Central memory CD8-positive, alpha-beta T cell (primary cell): ENCODE measurements around the gene ZBTB22.
"Not testable (repeated sequence)": the region's sequence is repeated elsewhere in the genome, so short reads cannot be mapped to it uniquely, and the experiment has no call there.

ENCODE experiments used
- ATAC-seq: fragments of 150-1000 bp; cut with Tn5 transposase; replicated peaks from 2 replicates; pipeline ENCODE4 v1.10.0; 2022; ENCODE audit warnings: mild to moderate bottlenecking, moderate FRiP score, moderate number of reproducible peaks; ENCODE audit not compliant: poor library complexity, severe bottlenecking; ENCODE audit errors: extremely low read depth
- DNase-seq, 2 donors: peaks; one replicate each; pipeline ENCODE4 v3.0.0; 2021; ENCODE audit warnings: low spot score in 2 of 2
- H3K27ac Mint-ChIP-seq: one replicate; pipeline ENCODE4 v1.8.0; 2022; ENCODE audit warnings: low read depth, mild to moderate bottlenecking, moderate library complexity, mixed read lengths
- H3K27me3 Mint-ChIP-seq: one replicate; pipeline ENCODE4 v1.8.0; 2022; ENCODE audit warnings: mixed read lengths
- H3K36me3 Mint-ChIP-seq: one replicate; pipeline ENCODE4 v1.8.0; 2022; ENCODE audit warnings: mild to moderate bottlenecking, moderate library complexity, mixed read lengths; ENCODE audit not compliant: insufficient read depth
- H3K4me1 Mint-ChIP-seq: one replicate; pipeline ENCODE4 v1.8.0; 2022; ENCODE audit warnings: mixed read lengths
- H3K4me3 Mint-ChIP-seq: one replicate; pipeline ENCODE4 v1.8.0; 2022; ENCODE audit warnings: mild to moderate bottlenecking, moderate library complexity, mixed read lengths
- H3K9me3 Mint-ChIP-seq: one replicate; pipeline ENCODE4 v1.8.0; 2022; ENCODE audit warnings: mixed read lengths

ZBTB22 gene

DNA sequence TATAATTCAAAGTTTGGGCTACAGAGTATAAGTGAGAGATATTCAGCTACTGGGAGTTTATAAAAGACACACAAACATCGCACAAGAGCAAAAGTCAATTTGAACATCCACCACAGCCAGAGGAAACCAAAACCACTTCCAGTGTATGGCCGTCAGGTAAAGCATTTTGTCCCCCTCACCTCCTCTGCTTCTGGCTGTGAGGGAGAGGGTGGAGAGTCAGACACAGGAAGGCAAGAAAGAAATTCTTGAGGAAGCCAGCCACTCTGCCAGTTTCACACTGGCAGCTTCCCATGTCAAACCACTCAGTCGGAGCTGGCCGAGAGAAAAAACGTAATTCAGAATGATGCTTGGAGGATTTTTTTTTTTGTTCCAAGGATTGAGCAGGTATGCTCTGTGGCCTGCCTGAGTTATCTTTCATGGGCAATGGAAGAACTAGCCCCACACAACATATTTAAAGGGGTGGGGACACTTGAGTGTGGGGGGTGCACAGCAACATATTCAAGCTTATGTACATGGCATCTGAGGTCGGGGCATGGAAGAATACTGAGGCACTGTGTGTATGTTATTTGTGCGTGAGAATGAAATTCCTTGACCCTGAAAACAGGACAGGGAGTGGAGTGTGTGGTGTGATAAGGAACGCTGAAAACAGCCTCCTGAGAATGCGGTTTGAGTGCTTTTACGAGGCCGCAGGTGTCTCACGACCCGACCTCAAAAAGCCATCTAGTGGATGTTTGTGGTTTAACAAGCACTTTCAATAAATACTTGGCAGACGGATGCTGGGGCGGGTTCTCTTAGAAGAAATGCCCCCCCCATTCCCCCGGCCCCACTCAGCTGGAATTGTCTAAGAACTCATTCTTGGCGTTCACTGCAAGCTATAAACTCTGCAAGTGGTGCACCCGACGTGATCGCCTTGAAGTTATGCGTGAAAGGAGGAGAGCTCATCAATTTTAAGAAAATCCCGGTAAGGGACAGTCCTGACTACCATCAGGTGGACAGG, 27.5 kb upstream of the ZBTB22 start:
- H3K27ac Mint-ChIP-seq, result peak overlapping the region; percentile 94
- no peaks in the 10 kb centered on the region for H3K27me3 Mint-ChIP-seq
- peak; percentile 47 to 75 for DNase-seq
- ATAC-seq, result peak; percentile 64
- peak overlapping the region; percentile 77 for H3K4me3 Mint-ChIP-seq
- peaks cover 15% of the 10 kb centered on the region for H3K36me3 Mint-ChIP-seq
- H3K4me1 Mint-ChIP-seq, result peaks cover 38% of the 10 kb centered on the region
- H3K9me3 Mint-ChIP-seq, result no peaks in the 10 kb centered on the region

- Mint-ChIP-seq H3K4me1 (peaks cover 38% of the 10 kb centered on the region), H3K27me3 (no peaks in the 10 kb centered on the region), H3K4me3 (peak overlapping the region; percentile 77), H3K9me3 (no peaks in the 10 kb centered on the region), H3K36me3 (peaks cover 15% of the 10 kb centered on the region), H3K27ac (peak overlapping the region; percentile 94)
- ATAC-seq (peak; percentile 79), DNase-seq (peak; percentile 39 to 72)
Measured at GRCh38 chr6:33343953-33344611, 26.5 kb upstream of the ZBTB22 start.

DNA sequence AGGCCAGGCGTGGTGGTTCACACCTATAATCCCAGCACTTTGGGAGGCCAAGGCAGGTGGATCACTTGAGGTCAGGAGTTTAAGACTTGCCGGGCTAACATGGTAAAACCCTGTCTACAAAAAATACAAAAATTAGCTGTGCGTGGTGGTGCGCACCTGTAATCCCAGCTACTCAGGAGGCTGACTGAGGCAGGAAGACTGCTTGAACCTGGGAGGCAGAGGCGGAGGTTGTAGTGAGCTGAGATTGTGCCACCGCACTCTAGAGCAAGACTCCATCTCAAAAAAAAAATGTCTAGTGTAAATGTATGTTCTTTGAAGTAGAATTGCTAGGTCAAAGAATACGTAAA, 26.0 kb upstream of the ZBTB22 start:
- DNase-seq, result peak in 1 of 2 donors; percentile 27
- H3K9me3 Mint-ChIP-seq, ATAC-seq, H3K27me3 Mint-ChIP-seq: not testable (repeated sequence)
- Mint-ChIP-seq H3K36me3 (peaks cover 15% of the 10 kb centered on the region), H3K27ac (peak overlapping the region; percentile 94), H3K4me1 (peaks cover 38% of the 10 kb centered on the region), H3K4me3 (peak overlapping the region; percentile 77)

- Mint-ChIP-seq H3K27ac (peak overlapping the region; percentile 87), H3K27me3 (no peaks in the 10 kb centered on the region), H3K9me3 (no peaks in the 10 kb centered on the region), H3K4me3 (no peak overlapping the region), H3K36me3 (peaks cover 6% of the 10 kb centered on the region), H3K4me1 (peaks cover 14% of the 10 kb centered on the region)
- no peak for DNase-seq
- ATAC-seq, result no peak
Measured at GRCh38 chr6:33339193-33339592, 21.6 kb upstream of the ZBTB22 start.

DNA sequence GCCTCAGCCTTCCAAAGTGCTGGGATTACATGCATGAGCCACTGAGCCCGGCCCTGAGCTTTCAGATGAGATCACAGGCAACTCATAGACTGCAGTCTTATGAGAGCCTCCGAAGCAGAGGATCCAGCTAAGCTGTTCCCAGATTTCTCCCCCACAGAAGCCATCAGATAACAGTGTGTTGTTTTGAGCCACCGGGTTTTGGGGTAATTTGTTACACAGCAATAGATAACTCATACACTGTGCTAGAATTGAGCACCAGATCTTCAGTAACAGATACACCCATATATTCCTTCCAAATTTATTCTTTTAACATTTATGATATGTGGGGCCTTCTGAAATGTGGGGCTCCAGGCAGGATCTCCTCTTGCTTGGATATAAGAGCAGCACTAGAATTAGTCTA, 19.0 kb upstream of the ZBTB22 start:
- no peak for DNase-seq
- no peak for ATAC-seq
- Mint-ChIP-seq H3K9me3 (no peaks in the 10 kb centered on the region), H3K27me3 (no peaks in the 10 kb centered on the region), H3K36me3 (no peaks in the 10 kb centered on the region), H3K27ac (no peak overlapping the region), H3K4me1 (peaks cover 6% of the 10 kb centered on the region), H3K4me3 (no peak overlapping the region)

- DNase-seq (no peak), ATAC-seq (no peak)
- H3K36me3 Mint-ChIP-seq, result no peaks in the 10 kb centered on the region
- H3K27me3 Mint-ChIP-seq, result no peaks in the 10 kb centered on the region
- H3K4me3 Mint-ChIP-seq, result no peak overlapping the region
- no peaks in the 10 kb centered on the region for H3K9me3 Mint-ChIP-seq
- H3K4me1 Mint-ChIP-seq, result peaks cover 6% of the 10 kb centered on the region
- no peak overlapping the region for H3K27ac Mint-ChIP-seq
Measured at GRCh38 chr6:33335916-33336315, 18.4 kb upstream of the ZBTB22 start.

DNA sequence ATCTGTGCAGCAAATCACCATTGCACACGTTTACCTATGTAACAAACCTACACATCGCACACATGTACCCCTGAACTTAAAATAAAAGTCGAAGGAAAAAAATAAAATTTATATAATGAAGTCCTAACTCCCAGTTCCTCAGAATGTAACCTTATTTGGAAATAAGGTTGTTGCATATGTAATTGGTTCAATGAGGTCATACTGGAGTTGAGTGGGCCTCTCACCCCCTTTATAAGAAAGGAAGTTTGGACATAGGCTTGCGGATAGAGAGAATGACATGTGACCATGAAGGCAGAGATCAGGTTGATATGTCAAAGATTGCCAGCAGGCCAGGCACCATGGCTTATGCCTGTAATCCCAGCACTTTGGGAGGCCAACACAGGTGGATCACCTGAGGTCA, 16.1 kb upstream of the ZBTB22 start:
- no peaks in the 10 kb centered on the region for H3K9me3 Mint-ChIP-seq
- DNase-seq (no peak), ATAC-seq (no peak)
- H3K4me3 Mint-ChIP-seq, result no peak overlapping the region
- no peaks in the 10 kb centered on the region for H3K27me3 Mint-ChIP-seq
- H3K4me1 Mint-ChIP-seq, result peaks cover 6% of the 10 kb centered on the region
- H3K36me3 Mint-ChIP-seq, result no peaks in the 10 kb centered on the region
- H3K27ac Mint-ChIP-seq, result no peak overlapping the region

DNA sequence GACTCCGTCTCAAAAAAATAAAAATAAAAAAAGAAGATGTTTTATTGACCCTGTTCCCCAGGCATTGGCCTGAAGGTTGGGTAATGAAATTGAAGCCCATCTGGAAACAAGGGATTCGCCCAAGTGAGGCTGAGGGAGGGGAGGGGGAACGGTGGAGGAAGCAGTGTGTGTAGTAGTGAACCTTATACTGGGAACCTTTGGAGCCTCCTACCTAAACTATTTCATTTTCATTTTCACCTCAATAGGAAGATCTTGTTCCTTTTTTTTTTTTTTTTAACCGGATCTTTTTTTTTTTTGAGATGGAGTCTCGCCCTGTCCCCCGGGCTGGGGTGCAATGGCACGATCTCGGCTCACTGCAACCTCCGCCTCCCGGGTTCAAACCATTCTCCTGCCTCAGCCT, 13.2 kb upstream of the ZBTB22 start:
- Mint-ChIP-seq H3K4me1 (peaks cover 6% of the 10 kb centered on the region), H3K9me3 (no peaks in the 10 kb centered on the region), H3K36me3 (no peaks in the 10 kb centered on the region), H3K27ac (no peak overlapping the region), H3K4me3 (no peak overlapping the region), H3K27me3 (no peaks in the 10 kb centered on the region)
- no peak for ATAC-seq
- DNase-seq, result no peak

GRCh38 chr6:33329058-33329457, 11.5 kb upstream of the ZBTB22 start:
- no peak for ATAC-seq

DNA sequence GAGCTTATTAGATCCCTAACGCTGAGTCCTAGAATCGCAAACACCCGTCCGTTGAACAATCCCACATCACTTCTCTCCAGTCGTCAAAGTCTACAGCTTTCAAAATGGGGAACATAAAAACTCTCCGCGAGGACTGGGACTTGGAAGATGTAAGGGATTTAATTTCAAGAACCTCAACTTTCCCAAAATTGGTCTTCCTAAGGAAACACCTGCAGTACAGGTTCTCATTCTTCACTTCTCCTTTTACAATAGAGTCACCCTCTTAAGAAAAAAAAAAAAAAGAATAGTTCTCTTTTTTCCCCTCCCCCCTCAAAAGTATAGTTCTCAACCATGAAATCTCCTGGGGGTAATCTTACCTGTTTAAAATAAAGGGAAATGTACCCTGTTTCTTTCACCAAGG, 6.6 kb upstream of the ZBTB22 start:
- DNase-seq, result no peak
- peak overlapping the region; percentile 95 for H3K4me3 Mint-ChIP-seq
- no peaks in the 10 kb centered on the region for H3K27me3 Mint-ChIP-seq
- no peaks in the 10 kb centered on the region for H3K9me3 Mint-ChIP-seq
- no peak for ATAC-seq
- H3K27ac Mint-ChIP-seq, result peak overlapping the region; percentile 92
- H3K36me3 Mint-ChIP-seq, result peaks cover 28% of the 10 kb centered on the region
- H3K4me1 Mint-ChIP-seq, result peaks cover 52% of the 10 kb centered on the region

More at GRCh38 chr6:33329058-33329457, 11.5 kb upstream of the ZBTB22 start:
- Mint-ChIP-seq H3K36me3 (no peaks in the 10 kb centered on the region), H3K27ac (no peak overlapping the region), H3K27me3 (no peaks in the 10 kb centered on the region), H3K9me3 (no peaks in the 10 kb centered on the region), H3K4me1 (peaks cover 4% of the 10 kb centered on the region), H3K4me3 (no peak overlapping the region)
- no peak for DNase-seq

GRCh38 chr6:33323623-33323948, 6.0 kb upstream of the ZBTB22 start:
- no peaks in the 10 kb centered on the region for H3K27me3 Mint-ChIP-seq
- no peak for DNase-seq
- no peak for ATAC-seq
- H3K4me1 Mint-ChIP-seq, result peaks cover 57% of the 10 kb centered on the region
- H3K4me3 Mint-ChIP-seq, result peak overlapping the region; percentile 95
- peaks cover 32% of the 10 kb centered on the region for H3K36me3 Mint-ChIP-seq
- peak overlapping the region; percentile 92 for H3K27ac Mint-ChIP-seq
- H3K9me3 Mint-ChIP-seq, result no peaks in the 10 kb centered on the region

DNA sequence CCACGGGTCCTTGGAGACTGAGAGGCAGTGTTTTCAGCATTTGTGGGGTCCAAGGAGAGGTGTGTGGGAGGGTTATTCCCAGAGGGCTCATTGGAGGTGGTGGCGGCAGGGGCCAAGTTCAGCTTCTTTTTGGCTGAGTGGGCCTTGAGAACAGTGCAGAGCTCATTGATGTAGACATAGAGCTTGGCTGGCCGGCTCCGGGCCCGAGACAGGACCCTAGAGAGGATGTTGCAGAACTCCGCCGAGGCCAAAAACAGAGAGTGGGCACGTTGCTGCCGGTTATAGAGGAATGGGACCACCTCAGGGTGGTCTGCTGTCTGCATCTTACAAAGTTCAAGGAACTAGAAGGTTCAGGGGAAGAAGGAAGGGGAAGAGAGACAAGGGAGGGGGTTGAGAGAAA, 3.7 kb upstream of the ZBTB22 start:
- Mint-ChIP-seq H3K27me3 (no peaks in the 10 kb centered on the region), H3K4me1 (peaks cover 77% of the 10 kb centered on the region)

More for the DNA sequence above, 3.7 kb upstream of the ZBTB22 start:
- Mint-ChIP-seq H3K36me3 (peaks cover 43% of the 10 kb centered on the region), H3K9me3 (no peaks in the 10 kb centered on the region), H3K27ac (peak overlapping the region; percentile 53), H3K4me3 (peak overlapping the region; percentile 95)
- ATAC-seq, result no peak
- no peak for DNase-seq
